Measurements from ENCODE around the gene PRTG. TPM values are rescaled to one million over a fixed set of nuclear protein-coding genes. Genes with fewer than 3 reads are reported as not detected.

Gene PRTG
- 3.0 and 3.6 TPM in 2 replicates for polyA plus RNA-seq (2012; rRNA removed)
- polyA plus RNA-seq (2012; cell fraction: cytosol; rRNA removed), result 4.3 TPM in 2 replicates
- polyA plus RNA-seq (2012; cell fraction: nucleus; rRNA removed), result 5.7 and 6.0 TPM in 2 replicates

- Histone ChIP-seq H3K27me3 (ENCODE audit: insufficient read depth) (no peaks in the 10 kb centered on the region), H3K9me3 (no peaks in the 10 kb centered on the region), H3K4me2 (peak within 1 kb of the TSS; percentile 89), H3K4me3 (ENCODE audit: low read depth in 2 of 2, low read length in 1 of 2) (peak within 1 kb of the TSS; percentile 86 to 91), H3K4me1 (ENCODE audit: control insufficient read depth in 1 of 2, insufficient read depth in 2 of 2, low read depth in 1 of 2, low read length in 1 of 2) (peaks cover 4 to 18% of the 10 kb centered on the region in 2 experiments; a peak in 2 of 4 replicates), H3K79me2 (ENCODE audit: insufficient read depth) (peaks cover 32% of the 10 kb centered on the region), H3K9me2 (no peaks in the 10 kb centered on the region), H3K36me3 (replicated peaks in 1 of 2; ENCODE audit: control insufficient read depth in 1 of 2, insufficient read depth in 2 of 2, low read length in 1 of 2) (peaks cover 0 to 5% of the 10 kb centered on the region in 2 experiments), H4K20me1 (ENCODE audit: insufficient read depth) (no peaks in the 10 kb centered on the region), H3K9ac (peak within 1 kb of the TSS; percentile 75), H2AFZ (ENCODE audit: low read depth) (peak within 1 kb of the TSS; percentile 95), H3F3A (replicated peaks; ENCODE audit: insufficient read depth) (no peaks in the 10 kb centered on the region), H3K27ac (ENCODE audit: low read depth in 2 of 2, low read length in 1 of 2) (peak within 1 kb of the TSS; percentile 48 to 94)
- DNase-seq, result peak; percentile 96
- under 1% methylated on average over 35 of the region's 75 CpGs for WGBS (ENCODE audit: low lambda C conversion rate)
- CTCF ChIA-PET, result interaction anchor here (0.7 to 3.0 kb wide), 10 partner anchors 31 to 986 kb away, joined by 3 to 12 read pairs (median 4); no protein-coding TSS in a partner anchor
- POLR2A ChIA-PET, result interaction anchor here (1.3 to 1.4 kb wide), 3 partner anchors 27 to 40 kb away, joined by 5 to 7 read pairs (median 6); no protein-coding TSS in a partner anchor
- TF ChIP-seq RCOR1 (IDR thresholded peaks at IDR 0.05; ENCODE audit: low read length) (peak; percentile 75), SMC3 (IDR thresholded peaks at IDR 0.05; ENCODE audit: low read depth, low read length) (no peak; the same call in 1 of the 2 replicates), GABPA (IDR thresholded peaks at IDR 0.05; ENCODE audit: low read depth) (0 out of 2 replicates have a peak, but pooled peaks have one; percentile 7), RFX5 (IDR thresholded peaks at IDR 0.05; ENCODE audit: low read length) (no peak), CTCF (IDR thresholded peaks at IDR 0.05) (no peak), IRF3 (IDR thresholded peaks at IDR 0.05; ENCODE audit: low read depth, low read length) (no peak), MAX (IDR thresholded peaks at IDR 0.05; ENCODE audit: low read depth) (peak; percentile 54), TCF12 (IDR thresholded peaks at IDR 0.05) (peak; percentile 59), GATA2 (CRISPR knock-in tag; IDR thresholded peaks at IDR 0.05) (no peak; the same call in 1 of the 2 replicates), TEAD4 (IDR thresholded peaks at IDR 0.05; ENCODE audit: borderline replicate concordance, insufficient read depth) (peak; percentile 44; the same call in 1 of the 2 replicates), SIN3A (IDR thresholded peaks at IDR 0.05; ENCODE audit: borderline replicate concordance, low read depth, low read length) (peak; percentile 78; the same call in 1 of the 2 replicates), TAF1 (IDR thresholded peaks at IDR 0.05; ENCODE audit: borderline replicate concordance, low read depth, low read length) (peak; percentile 86), MEF2A (IDR thresholded peaks at IDR 0.05; ENCODE audit: borderline replicate concordance, low read depth) (peak; percentile 41; the same call in 1 of the 2 replicates), JUND (IDR thresholded peaks at IDR 0.05) (no peak), FOSL2 (IDR thresholded peaks at IDR 0.05; ENCODE audit: borderline replicate concordance, low read depth) (no peak), NRF1 (IDR thresholded peaks at IDR 0.05; ENCODE audit: low read depth, low read length) (no peak), ZBTB33 (IDR thresholded peaks at IDR 0.05; ENCODE audit: borderline replicate concordance, low read depth) (peak; percentile 93), PBX3 (IDR thresholded peaks at IDR 0.05) (peak; percentile 82), MXI1 (IDR thresholded peaks at IDR 0.05; ENCODE audit: low read depth, low read length) (peak; percentile 43; the same call in 1 of the 2 replicates), USF2 (IDR thresholded peaks at IDR 0.05; ENCODE audit: borderline replicate concordance, low read depth, low read length) (no peak), EP300 (IDR thresholded peaks at IDR 0.05; ENCODE audit: borderline replicate concordance in 1 of 2, low read depth in 1 of 2, low read length in 1 of 2) (peak; percentile 11 to 36; a peak in 2 of 4 replicates), RAD21 (IDR thresholded peaks at IDR 0.05; ENCODE audit: low read length) (0 out of 2 replicates have a peak, but pooled peaks have one; percentile 5), POLR2AphosphoS5 (IDR thresholded peaks at IDR 0.05; ENCODE audit: low read depth, low read length) (peak; percentile 64; the same call in 1 of the 2 replicates)
Measured at GRCh38 chr15:55742927-55743728, at the start of gene PRTG. Gene PRTG (minus strand): TSS chr15:55743152. CDS start chr15:55742931, 221 bp downstream.

Measured in SK-N-SH (cell line).